ENCODE results near the gene AUTS2. TPM values are rescaled to one million over a fixed set of nuclear protein-coding genes. Genes with fewer than 3 reads are reported as not detected.

Gene AUTS2
- total RNA-seq, 1 experiment from 2014 or later, result 2.5 TPM

DNA sequence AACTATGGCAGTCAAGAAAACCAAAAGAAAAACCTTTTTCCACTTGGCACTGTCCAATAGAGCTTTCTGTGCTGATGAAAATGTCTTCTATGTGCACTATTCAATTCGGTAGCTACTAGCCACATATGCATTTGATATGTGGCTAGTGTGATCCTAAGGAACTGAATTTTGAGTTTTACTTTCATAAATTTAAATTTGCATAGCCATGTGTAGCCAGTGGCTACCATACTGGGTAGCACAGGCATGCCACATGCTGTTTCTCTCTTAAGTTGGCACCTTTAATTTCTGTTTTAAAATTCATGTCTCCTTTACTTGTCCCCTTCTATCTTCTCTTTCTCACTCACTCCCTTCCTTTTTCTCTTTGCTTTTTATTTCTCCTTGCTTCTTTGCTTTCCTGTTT lies 455.7 kb downstream of the AUTS2 start:
- in situ Hi-C loops (cut with HindIII; ENCODE audit: low pct_unique_long_range_greater_than_20kb, low sequenced_read_pairs), result no loop called here
- POLR2A ChIA-PET, result no interaction called here
- CTCF ChIA-PET, result no interaction called here
- Histone ChIP-seq H3K9me3 (ENCODE audit: control insufficient read depth, insufficient read depth, low read depth, low read length) (no peaks in the 10 kb centered on the region), H3K4me1 (ENCODE audit: control insufficient read depth, insufficient read depth, low read length) (no peaks in the 10 kb centered on the region), H3K27ac (ENCODE audit: low read length) (no peak overlapping the region), H3K36me3 (ENCODE audit: control insufficient read depth, insufficient read depth, low read length) (no peaks in the 10 kb centered on the region), H3K4me3 (ENCODE audit: low read depth in 2 of 2, low read length in 2 of 2) (no peak overlapping the region), H3K27me3 (ENCODE audit: control insufficient read depth, insufficient read depth, low read length) (no peaks in the 10 kb centered on the region)
- BruUV-seq (replicated peaks), result no TSS peak
- intact Hi-C loops (cut with micrococcal nuclease; ENCODE audit: unreplicated experiment), result no loop called here
- ATAC-seq, result no peak
- TF ChIP-seq SIN3A (IDR thresholded peaks at IDR 0.05; ENCODE audit: borderline replicate concordance, insufficient read depth, low read depth, low read length), result no peak
- no peak for TF ChIP-seq POLR2AphosphoS5 (IDR thresholded peaks at IDR 0.05; ENCODE audit: low read depth, low read length)
- TF ChIP-seq, protein P1, sequence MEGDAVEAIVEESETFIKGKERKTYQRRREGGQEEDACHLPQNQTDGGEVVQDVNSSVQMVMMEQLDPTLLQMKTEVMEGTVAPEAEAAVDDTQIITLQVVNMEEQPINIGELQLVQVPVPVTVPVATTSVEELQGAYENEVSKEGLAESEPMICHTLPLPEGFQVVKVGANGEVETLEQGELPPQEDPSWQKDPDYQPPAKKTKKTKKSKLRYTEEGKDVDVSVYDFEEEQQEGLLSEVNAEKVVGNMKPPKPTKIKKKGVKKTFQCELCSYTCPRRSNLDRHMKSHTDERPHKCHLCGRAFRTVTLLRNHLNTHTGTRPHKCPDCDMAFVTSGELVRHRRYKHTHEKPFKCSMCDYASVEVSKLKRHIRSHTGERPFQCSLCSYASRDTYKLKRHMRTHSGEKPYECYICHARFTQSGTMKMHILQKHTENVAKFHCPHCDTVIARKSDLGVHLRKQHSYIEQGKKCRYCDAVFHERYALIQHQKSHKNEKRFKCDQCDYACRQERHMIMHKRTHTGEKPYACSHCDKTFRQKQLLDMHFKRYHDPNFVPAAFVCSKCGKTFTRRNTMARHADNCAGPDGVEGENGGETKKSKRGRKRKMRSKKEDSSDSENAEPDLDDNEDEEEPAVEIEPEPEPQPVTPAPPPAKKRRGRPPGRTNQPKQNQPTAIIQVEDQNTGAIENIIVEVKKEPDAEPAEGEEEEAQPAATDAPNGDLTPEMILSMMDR (IDR thresholded peaks at IDR 0.05), result no peak
- TF ChIP-seq, protein P2, sequence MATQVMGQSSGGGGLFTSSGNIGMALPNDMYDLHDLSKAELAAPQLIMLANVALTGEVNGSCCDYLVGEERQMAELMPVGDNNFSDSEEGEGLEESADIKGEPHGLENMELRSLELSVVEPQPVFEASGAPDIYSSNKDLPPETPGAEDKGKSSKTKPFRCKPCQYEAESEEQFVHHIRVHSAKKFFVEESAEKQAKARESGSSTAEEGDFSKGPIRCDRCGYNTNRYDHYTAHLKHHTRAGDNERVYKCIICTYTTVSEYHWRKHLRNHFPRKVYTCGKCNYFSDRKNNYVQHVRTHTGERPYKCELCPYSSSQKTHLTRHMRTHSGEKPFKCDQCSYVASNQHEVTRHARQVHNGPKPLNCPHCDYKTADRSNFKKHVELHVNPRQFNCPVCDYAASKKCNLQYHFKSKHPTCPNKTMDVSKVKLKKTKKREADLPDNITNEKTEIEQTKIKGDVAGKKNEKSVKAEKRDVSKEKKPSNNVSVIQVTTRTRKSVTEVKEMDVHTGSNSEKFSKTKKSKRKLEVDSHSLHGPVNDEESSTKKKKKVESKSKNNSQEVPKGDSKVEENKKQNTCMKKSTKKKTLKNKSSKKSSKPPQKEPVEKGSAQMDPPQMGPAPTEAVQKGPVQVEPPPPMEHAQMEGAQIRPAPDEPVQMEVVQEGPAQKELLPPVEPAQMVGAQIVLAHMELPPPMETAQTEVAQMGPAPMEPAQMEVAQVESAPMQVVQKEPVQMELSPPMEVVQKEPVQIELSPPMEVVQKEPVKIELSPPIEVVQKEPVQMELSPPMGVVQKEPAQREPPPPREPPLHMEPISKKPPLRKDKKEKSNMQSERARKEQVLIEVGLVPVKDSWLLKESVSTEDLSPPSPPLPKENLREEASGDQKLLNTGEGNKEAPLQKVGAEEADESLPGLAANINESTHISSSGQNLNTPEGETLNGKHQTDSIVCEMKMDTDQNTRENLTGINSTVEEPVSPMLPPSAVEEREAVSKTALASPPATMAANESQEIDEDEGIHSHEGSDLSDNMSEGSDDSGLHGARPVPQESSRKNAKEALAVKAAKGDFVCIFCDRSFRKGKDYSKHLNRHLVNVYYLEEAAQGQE (IDR thresholded peaks at IDR 0.05; ENCODE audit: insufficient read depth in 1 of 2, low read depth in 2 of 2, low read length in 1 of 2), result no peak
- no peak for TF ChIP-seq TCF7L2 (IDR thresholded peaks at IDR 0.05; ENCODE audit: low read depth, low read length)
- no peak for DNase-seq (ENCODE audit: low read depth, low spot score)

DNA sequence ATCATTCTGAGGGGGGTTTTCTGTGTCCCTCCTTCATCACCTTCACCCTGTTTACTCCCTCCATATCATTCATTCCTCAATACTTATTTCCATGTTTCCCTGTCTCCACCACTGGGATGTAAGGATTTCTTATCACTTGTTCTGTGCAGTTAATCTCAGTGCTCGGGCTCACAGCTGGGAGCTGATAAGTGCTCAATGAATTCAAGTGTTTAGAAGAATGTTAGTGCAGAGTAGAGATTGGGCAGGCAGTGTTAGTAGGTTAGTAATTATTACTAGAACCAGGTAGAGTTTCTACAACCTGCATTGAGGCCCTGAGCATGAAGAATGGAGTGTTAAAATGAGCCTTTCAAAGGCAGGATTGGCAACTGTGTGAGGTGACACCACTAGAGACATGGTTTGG lies 458.1 kb downstream of the AUTS2 start:
- Histone ChIP-seq H3K36me3 (ENCODE audit: control insufficient read depth, insufficient read depth, low read length) (no peaks in the 10 kb centered on the region), H3K4me1 (ENCODE audit: control insufficient read depth, insufficient read depth, low read length) (no peaks in the 10 kb centered on the region), H3K9me3 (ENCODE audit: control insufficient read depth, insufficient read depth, low read depth, low read length) (no peaks in the 10 kb centered on the region), H3K27me3 (ENCODE audit: control insufficient read depth, insufficient read depth, low read length) (no peaks in the 10 kb centered on the region), H3K27ac (ENCODE audit: low read length) (no peak overlapping the region), H3K4me3 (ENCODE audit: low read depth in 2 of 2, low read length in 2 of 2) (no peak overlapping the region)
- no TSS peak for BruUV-seq (replicated peaks)
- intact Hi-C loops (cut with micrococcal nuclease; ENCODE audit: unreplicated experiment), result no loop called here
- in situ Hi-C loops (cut with HindIII; ENCODE audit: low pct_unique_long_range_greater_than_20kb, low sequenced_read_pairs), result no loop called here
- DNase-seq (ENCODE audit: low read depth, low spot score), result no peak
- TF ChIP-seq TCF7L2 (IDR thresholded peaks at IDR 0.05; ENCODE audit: low read depth, low read length) (no peak), SIN3A (IDR thresholded peaks at IDR 0.05; ENCODE audit: borderline replicate concordance, insufficient read depth, low read depth, low read length) (no peak), POLR2AphosphoS5 (IDR thresholded peaks at IDR 0.05; ENCODE audit: low read depth, low read length) (no peak)
- TF ChIP-seq, protein P2 (IDR thresholded peaks at IDR 0.05; ENCODE audit: insufficient read depth in 1 of 2, low read depth in 2 of 2, low read length in 1 of 2), result no peak
- TF ChIP-seq, protein P1 (IDR thresholded peaks at IDR 0.05), result no peak
- CTCF ChIA-PET, result no interaction called here
- no peak for ATAC-seq
- POLR2A ChIA-PET, result no interaction called here

All from Panc1 (cell line).